NCI-H748 (cell line): Measurements from ENCODE around the gene HAPSTR1.
"Not testable (repeated sequence)": the region's sequence is repeated elsewhere in the genome, so short reads cannot be mapped to it uniquely, and the experiment has no call there.

Experiments used
- DNase-seq: peaks from one replicate; lab custom pipeline; 2025; ENCODE audit not compliant: unreplicated experiment; lab: John Stamatoyannopoulos, UW

Gene HAPSTR1, protein sequence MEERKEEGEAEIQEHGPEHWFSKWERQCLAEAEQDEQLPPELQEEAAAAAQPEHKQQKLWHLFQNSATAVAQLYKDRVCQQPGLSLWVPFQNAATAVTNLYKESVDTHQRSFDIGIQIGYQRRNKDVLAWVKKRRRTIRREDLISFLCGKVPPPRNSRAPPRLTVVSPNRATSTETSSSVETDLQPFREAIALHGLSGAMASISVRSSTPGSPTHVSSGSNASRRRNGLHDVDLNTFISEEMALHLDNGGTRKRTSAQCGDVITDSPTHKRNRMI

DNA sequence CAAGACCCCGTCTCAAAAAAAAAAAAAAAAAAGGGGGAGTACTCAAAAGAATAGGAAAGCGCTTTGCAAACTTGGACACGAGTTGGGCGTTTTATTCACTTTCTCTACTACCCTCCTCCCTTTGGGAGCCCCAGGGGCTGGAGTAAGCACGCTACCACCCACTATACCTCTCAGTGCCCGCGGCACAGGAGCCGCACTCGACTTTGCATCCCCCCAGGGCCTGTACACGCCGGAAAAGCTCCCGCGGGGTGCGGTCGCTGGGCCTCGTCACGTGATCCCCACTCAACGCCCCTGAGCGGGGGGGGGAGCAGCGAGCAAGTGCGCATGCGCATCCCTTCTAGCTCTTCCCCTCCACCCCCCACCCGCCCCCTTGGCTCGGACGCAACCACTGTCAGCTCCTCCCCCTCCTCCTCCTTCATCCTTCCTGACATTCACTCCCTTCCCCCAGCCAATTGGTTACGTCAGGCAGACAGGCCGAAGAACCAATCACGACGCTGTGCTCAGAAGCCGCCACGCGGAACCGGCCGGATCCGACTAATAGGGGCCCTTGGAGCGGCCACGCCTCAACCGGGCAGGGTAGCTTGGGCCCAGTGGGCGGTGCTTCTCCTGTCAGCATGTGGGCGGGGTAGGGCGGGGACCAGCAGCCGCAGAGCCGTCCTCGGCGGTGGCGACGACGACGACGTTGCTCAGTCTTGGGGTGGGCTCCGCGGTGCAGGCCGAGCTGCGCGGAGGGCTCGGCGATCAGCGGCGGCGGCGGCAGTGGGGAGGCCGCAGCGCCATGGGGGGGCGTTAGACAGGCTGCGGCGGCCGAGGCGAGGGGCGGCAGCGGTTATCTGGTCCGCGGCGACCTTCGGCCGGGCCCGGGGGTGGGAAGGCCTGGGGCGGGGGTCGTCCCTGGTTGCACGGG, at the start of gene HAPSTR1:
Gene HAPSTR1 (plus strand): TSS at position 685 of the 907 bp plus-strand sequence. CDS start 401 bp downstream, outside the sequence.
- peak; percentile 99 for DNase-seq

DNA sequence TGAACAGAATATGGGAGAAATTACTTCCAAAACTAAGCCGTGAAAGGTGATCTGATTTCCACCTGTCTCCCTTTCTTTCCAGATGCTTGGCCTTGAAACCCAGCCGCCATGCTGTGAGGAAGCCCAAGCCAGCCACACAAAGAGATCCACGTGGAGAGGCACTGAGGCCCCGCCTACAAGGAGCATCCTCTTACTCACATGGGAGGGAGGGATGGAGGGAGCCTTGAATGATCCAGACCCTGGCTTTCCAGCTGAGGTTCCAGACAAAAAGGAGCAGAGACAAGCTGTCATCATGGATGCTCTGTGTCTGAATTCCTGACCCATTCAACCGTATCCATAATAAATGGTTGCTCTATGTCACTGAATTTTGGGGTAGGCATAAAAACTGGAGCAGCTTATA, 48.9 kb upstream of the HAPSTR1 start:
- no peak for DNase-seq

DNA sequence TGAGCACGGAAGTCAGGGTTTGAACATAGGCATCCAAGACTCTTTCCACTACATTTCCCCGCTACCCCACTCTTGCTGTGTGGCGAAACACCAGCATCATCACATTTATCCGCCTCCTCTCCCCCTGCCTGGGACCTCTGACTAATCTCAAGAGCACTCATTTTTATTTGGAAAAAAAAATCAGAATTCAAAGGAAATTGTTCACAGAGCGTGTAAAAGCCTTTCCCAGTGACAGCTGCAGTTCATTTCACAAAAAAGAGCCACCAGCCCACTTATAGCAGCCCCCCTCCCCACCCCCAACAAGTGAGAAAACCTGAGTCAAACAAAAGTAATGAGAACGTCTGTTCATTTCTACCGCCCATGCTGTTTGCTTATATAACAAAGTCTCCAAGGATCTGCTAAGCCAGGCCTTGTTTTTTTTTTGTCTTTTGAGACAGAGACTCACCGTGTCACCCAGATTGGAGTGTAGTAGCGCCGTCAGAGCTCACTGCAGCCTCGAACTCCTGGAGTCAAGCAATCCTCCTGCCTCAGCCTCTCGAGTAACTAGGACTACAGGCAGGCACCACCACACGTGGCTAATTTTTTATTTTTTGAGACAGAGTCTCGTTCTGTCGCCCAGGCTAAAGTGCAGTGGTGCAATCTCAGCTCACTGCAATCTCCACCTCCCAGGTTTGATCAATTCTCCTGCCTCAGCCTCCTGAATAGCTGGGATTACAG, 48.3 kb upstream of the HAPSTR1 start:
- DNase-seq, result no peak

DNA sequence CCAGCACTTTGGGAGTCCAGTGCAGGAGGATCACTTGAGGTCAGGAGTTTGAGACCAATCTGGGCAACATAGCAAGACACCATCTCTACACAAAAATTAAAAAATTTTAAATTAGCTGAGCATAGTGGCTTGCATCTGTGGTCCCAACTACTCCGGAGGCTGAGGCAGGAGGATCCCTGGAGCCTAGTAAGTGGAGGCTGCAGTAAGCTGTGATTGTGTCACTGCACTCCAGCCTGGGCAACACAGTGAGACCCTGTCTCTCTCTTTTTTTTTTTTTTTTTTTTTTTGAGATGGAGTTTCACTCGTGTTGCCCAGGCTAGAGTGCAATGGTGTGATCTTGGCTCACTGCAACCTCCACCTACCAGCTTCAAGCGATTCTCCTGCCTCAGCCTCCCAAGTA, 45.9 kb upstream of the HAPSTR1 start:
- not testable (repeated sequence) for DNase-seq

DNA sequence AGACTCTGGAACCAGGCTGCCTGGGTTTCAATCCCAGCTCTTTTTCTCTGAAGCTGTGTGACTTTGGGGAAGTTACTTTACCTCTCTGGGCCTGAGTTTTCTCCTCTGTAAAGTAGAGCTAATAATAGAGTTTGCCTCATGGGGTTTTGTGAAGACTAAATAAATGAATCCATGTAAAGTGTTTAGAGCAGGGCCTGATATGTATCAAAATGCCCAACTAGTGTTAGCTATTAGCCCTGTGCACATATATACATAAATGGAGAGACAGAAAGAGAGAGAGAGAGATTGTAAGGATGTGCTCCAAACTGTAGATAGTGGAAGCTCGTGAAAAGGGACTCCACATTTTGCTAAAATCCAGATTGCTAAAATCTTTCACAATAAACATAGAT, 44.8 kb upstream of the HAPSTR1 start:
- DNase-seq, result no peak

DNA sequence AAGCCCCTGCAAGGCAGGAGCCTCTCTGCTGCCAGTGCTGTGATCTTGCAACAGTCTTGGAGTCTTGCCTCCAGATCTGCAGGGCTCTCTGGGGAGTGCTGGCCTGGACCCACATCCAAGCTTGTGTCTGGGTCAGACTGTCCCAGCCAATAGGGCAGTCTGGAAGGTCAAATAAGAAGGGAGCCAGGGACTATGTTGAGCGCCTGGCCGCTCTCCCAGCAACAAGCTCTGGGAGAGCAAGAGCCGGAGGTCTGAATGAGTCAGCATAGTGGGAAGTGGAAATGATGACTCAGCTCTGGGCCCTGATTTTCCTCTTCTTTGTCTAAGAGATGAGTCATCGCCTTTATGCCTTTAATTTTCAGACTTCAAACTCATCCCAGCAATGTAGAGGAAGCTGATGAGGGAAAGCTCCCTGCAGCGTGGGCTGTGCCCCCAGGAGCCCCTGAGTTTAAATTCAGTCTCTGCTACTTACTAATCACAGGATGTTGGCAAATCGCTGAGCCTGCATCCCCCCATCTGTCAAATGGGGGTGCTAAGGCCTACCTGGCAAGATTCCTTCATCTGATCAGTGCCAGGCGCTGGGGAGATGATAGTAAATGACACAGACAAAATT, 43.6 kb upstream of the HAPSTR1 start:
- peak; percentile 9 for DNase-seq

DNA sequence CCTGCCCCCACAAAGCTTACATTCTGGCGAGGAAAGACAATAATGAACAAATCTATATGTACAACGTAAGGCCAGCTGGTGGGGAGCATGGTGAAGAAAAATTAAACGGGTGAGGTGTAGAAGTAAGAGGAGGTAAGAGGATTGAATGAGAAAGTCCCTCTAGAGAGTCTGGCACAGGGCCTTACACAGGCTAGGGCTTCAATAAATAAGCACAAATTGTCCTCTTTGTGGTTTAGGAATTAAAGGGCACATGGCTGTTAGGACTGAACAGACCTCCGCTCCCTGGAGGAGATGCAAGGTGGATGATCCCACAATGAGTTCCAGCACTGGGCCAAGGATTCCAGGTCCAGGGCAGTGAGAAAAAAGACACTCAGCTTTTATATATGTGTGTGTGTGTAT, 43.1 kb upstream of the HAPSTR1 start:
- DNase-seq, result no peak

DNA sequence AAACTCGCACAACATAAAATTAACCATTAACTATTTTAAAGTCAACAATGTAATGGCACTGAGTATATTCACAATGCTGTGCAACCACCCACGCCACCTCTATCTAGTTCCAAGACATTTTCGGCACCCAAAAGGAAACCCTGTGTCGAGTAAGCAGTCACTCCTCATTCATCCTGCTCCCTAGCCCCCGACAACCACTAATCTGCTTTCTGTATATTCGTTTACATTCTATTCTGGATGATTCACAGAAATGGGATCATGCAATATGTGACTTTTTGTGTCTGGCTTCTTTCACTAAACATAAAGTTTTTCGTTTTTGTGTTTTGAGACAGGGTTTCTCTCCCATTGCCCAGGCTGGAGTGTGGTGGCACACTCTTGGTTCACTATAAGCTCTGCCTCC, 42.2 kb upstream of the HAPSTR1 start:
- DNase-seq, result no peak

DNA sequence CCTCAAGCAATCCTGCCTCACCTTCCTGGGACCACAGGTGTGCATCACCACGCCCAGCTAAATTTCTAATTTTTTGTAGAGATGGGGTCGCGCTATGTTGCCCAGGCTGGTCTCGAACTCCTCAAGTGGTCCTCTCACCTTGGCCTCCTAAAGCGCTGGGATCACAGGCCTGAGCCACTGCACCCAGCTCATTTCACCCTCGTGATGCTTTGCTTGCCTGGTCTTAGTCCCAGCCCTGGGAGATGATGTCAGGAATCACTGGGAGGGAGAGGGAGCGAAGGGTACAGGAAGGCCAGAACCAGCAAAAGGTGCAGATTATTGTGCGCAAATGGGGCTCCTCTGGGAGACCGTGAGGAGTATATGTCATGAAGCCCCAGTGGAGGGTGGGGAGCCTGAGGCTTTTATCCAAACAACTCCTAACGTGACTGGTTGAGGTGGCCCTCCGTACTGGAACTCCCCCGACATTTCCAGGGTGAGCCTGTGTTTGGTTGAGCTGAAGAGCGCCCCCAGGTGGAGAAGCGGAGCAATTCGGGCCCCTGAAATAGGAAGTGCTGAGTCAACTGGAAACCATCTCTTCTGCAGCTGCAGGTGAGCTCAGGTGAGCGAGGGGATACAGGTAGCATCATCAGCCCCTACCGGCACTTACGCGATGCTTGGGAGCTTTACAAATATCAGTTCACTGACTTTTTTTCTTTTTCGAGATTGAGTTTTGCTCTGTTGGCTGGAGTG, 41.2 kb upstream of the HAPSTR1 start:
- peak; percentile 14 for DNase-seq

DNA sequence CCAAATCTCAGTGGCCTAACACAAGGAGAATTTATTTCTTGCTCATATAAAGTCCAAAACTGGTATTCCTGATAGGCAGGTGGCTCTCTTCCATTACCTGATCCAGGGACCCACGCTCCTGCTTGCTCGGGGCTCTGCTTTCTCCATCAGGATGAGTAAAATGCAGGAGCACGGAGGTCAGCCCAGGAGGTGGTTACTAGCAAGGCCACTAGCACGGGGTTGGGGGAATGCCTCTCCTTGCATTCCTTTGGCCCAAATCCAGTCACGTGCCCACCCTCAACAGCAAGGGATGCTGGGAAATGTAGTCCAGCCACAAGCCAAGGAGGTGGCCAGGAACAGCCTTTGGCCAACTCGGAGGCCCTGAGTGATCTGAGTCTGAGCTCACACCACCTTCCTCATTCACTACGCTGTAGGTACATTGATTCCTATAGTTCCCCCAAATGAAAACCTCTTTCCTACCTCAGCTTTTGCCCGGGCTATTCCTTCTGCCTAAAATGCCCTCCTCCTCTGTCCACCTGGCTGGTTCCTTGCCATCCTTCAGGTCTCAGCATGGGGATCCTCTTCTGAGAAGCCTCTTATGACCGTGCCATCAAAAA, 38.3 kb upstream of the HAPSTR1 start:
- peak; percentile 7 for DNase-seq

DNA sequence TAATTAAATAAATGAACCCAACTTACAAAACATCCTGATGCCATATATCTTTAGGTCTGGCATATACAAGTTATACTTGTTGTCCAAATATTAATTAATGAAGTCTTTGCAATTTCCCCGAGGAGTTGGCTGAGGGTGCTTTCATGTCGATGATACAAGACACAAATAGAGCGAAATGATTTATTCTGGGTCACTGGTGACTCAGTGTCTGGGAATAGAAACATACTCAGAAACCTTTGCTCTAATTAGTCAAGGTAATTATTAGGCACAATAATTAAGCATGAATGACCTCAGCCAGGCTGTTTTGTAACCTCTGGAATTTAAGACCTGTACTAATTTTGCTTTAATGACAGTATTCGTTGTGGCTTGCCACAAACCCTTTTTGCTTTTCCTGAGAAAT, 37.0 kb upstream of the HAPSTR1 start:
- DNase-seq, result no peak

DNA sequence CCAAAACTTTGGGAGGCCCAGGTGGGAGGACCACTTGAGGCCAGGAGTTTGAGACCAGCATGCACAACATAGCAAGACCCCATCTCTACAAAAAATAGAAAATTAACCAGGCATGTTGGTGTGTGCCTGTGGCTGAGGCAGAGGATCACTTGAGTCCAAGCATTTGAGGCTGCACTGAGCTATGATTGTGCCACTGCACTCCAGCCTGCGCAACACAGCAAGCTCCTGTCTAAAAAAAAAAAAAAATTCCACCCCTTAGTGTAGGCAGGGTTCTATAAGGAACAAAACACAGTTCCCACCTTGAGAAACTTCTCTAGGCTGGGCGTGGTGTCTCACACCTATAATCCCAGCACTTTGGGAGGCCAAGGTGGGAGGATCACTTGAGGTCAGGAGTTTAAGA, 36.3 kb upstream of the HAPSTR1 start:
- DNase-seq, result no peak

DNA sequence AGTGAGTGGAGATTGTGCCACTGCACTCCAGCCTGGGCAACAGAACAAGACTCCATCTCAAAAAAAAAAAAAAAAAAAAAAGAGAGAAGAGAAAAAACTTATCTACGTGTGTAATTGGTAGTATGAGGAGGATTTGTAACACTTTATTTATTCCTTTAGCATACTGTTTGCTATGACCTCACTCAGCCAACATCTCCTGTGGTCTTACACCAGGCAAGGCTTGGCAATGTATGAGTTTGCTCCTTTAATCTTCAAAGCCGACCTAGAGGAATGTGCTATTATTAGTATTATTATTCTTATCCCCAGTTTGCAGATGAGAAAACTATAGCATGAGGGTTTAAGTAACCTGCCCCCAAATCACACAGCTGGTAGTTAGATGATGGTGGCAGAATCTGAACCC, 35.8 kb upstream of the HAPSTR1 start:
- no peak for DNase-seq

DNA sequence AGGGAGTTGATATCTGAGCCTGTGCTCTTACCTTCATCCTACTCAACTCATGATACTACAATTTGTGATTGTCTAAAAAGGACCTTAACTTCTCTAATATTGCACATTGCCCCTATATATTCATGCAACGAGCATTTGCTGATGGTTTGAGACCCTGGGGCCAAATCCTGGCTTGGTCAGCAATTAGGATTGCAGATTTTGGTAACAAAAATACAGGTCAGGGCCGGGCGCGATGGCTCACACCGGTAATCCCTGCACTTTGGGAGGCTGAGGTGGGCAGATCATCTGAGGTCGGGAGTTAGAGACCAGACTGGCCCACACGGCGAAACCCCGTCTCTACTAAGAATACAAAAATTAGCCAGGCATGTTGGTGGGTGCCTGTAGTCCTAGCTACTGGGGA, 35.4 kb upstream of the HAPSTR1 start:
- no peak for DNase-seq

DNA sequence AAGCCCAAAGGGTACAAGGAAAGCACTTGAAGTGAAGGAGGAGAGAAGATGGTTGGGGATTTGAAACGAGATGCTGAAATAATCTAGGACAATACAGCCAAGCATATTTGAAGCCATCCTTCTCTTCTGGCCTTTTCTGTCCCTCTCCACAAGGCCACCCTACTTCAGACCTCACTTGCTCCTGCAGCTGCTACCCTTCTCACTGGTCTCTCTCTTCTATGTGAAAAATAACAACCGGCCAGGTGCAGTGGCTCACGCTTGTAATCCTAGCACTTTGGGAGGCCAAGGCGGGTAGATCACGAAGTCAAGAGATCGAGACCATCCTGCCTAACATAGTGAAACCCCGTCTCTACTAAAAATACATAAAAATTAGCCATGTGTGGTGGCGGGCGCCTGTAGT, 33.2 kb upstream of the HAPSTR1 start:
- DNase-seq, result no peak

DNA sequence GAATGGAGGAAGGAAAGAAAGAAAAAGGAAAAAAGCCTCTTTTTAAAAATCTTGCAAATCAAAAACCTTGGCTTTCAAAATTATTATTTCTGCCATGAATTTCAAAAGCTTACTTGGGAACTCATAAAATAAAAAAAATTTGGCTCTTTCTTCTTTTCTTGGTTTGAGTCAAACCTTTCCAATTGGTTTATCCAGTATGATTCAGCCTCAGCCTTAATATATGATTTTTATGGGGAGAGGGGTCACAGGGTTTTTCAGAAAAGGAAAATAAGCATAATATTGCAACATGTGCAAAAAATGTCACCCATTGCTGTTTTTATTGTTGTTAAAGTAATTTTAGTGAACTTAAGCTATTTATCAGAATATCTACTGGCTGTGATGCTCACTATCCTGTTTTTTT, 31.2 kb upstream of the HAPSTR1 start:
- no peak for DNase-seq

DNA sequence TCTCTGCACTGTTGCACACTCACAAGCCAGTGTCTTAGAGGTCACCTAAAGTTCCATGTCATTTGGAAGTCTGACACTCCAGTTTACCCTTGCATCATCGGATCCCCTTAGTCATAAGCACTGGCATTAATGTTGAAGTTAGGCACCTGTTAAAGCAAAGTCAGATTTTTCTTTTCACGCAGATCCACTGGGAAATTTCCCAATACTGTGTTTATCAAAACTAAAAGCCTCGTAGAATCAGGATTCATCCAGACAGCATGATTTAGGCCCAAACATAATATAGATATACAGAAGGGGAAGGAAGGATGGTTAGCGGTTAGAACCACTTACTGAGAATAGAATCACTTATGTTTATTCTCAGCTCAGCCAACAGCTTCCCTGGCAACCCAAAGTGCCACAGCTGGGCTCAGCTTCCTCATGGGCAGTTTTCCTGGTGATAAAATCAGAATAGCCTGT, 30.1 kb upstream of the HAPSTR1 start:
- peak; percentile 17 for DNase-seq

DNA sequence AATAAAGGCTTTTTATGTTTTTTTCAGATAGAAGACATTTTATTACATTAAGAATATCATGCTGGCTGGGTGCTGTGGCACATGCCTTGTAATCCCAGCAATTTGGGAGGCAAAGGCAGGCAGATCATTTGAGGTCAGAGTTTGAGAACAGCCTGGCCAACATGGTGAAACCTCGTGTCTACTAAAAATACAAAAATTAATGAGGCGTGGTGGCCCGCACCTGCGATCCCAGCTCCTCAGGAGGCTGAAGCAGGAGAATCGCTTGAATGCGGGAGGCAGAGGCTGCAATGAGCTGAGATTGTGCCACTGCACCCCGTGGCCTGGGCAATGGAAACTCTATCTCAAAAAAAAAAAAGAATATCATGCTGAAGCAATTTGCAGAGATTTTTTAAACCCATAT, 29.1 kb upstream of the HAPSTR1 start:
- DNase-seq, result no peak

DNA sequence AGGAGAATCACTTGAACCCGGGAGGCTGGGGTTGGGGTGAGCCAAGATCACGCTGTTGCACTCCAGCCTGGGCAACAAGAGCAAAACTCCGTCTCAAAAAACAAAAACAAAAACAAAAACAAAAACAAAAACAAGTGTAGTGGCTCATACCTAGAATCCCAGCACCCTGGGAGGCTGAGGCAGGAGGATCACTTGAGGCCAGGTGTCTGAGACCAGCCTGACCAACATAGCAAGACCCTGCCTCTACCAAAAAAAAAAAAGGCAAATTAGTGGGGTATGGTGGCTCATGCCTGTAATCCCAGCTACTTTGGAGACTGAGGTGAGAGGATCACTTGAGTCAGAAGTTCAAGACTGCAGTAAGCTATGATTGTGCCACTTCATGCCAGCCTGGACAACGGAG, 26.4 kb upstream of the HAPSTR1 start:
- no peak for DNase-seq

DNA sequence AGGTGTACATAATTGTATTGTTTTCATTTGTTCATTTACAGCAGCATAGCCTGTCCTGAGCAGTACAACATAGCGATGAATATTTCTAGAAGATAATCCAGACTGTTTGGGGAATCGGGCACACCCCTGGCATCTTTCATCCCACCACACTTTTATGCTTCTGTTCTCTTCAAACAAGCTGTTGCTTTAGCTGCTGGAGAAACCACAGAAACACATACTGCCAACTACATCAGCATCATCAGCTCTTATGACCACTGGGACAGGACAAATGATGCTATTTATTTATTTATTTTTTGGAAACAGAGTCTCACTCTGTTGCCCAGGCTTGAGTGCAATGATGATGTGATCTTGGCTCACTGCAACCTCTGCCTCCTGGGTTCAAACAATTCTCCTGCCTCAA, 22.6 kb upstream of the HAPSTR1 start:
- no peak for DNase-seq
